ENCODE results near the gene DNAJC3.

- TF ChIP-seq CTCF (IDR thresholded peaks at IDR 0.05; ENCODE audit: insufficient read depth, low read length) (no peak), POLR2AphosphoS5 (IDR thresholded peaks at IDR 0.05; ENCODE audit: low read depth) (no peak)
Measured at GRCh38 chr13:95749545-95749944, 72.6 kb downstream of the DNAJC3 start.
